Gastrocnemius medialis (tissue), 4 donors: ENCODE results near the gene CDCA8.

Experiments used
- CTCF ChIP-seq, 5 experiments: fragments of 450-650 bp in 3 of 5; fragments of 200-600 bp in 2 of 5; sonication (generic) in 2 of 5; IDR thresholded peaks in 4 of 5; conservative IDR thresholded peaks in 1 of 5; 1 replicate in 4 of 5; 2 replicates in 1 of 5; pipeline ENCODE4 v1.5.1; 2016 to 2019; ENCODE audit warnings: antibody characterized with exemption in 5 of 5, mild to moderate bottlenecking in 3 of 5, moderate library complexity in 3 of 5
- POLR2A ChIP-seq, 2 donors: fragments of 450-650 bp; IDR thresholded peaks; one replicate each; pipeline ENCODE4 v1.6.1; 2017; ENCODE audit warnings: antibody characterized with exemption in 2 of 2, mild to moderate bottlenecking in 2 of 2, moderate library complexity in 2 of 2

DNA sequence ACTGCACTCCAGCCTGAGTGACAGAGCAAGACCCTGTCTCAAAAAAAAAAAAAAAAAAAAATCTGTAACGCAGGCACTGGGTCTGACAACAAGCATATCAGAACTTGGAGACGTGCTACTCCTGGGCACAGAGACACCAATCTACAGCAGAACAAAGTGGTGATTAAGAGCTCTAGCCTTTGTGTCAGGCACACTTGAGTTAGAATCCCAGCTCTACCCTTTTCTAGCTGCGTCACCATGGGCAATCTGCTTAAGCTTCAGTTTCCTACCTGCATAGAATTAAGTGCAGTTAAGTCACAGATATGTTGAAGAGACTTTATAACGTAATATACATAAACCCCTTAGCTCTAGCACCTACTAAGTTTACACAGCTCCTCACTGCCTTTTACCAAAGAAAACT, 3.4 kb upstream of the CDCA8 start:
- TF ChIP-seq POLR2A (IDR thresholded peaks at IDR 0.05) = no peak
- TF ChIP-seq CTCF (IDR thresholded peaks at IDR 0.05 in 4 of 5, conservative IDR thresholded peaks at IDR 0.05 in 1 of 5) = no peak
